Effector memory CD4-positive, alpha-beta T cell (primary cell): ENCODE data around the gene SLC25A22.

Source experiments
- DNase-seq, 3 donors: peaks; one replicate each; pipeline ENCODE4 v3.0.0-alpha.2; 2020
- H3K27ac ChIP-seq: 2 replicates; pipeline ENCODE4 v1.7.0; 2013; ENCODE audit warnings: mild to moderate bottlenecking, low read length, moderate library complexity; ENCODE audit not compliant: insufficient read depth, poor library complexity, severe bottlenecking
- H3K27me3 ChIP-seq: replicated peaks from 2 replicates; pipeline ENCODE4 v1.7.0; 2013; ENCODE audit warnings: mild to moderate bottlenecking, low read length; ENCODE audit not compliant: insufficient read depth, control insufficient read depth, poor library complexity, severe bottlenecking
- H3K36me3 ChIP-seq: 2 replicates; pipeline ENCODE4 v1.7.0; 2013; ENCODE audit warnings: mild to moderate bottlenecking, low read length, moderate library complexity; ENCODE audit not compliant: control insufficient read depth, insufficient read depth
- H3K4me1 ChIP-seq: 2 replicates; pipeline ENCODE4 v1.7.0; 2013; ENCODE audit warnings: low read length, mild to moderate bottlenecking; ENCODE audit not compliant: control insufficient read depth, insufficient read depth, poor library complexity, severe bottlenecking
- H3K4me3 ChIP-seq: 2 replicates; pipeline ENCODE4 v1.7.0; 2013; ENCODE audit warnings: low read length, low read depth, mild to moderate bottlenecking; ENCODE audit not compliant: insufficient read depth, poor library complexity, severe bottlenecking
- H3K9me3 ChIP-seq: 2 replicates; pipeline ENCODE4 v1.7.0; 2013; ENCODE audit warnings: mild to moderate bottlenecking, low read length, moderate library complexity; ENCODE audit not compliant: control insufficient read depth

The SLC25A22 gene

DNA sequence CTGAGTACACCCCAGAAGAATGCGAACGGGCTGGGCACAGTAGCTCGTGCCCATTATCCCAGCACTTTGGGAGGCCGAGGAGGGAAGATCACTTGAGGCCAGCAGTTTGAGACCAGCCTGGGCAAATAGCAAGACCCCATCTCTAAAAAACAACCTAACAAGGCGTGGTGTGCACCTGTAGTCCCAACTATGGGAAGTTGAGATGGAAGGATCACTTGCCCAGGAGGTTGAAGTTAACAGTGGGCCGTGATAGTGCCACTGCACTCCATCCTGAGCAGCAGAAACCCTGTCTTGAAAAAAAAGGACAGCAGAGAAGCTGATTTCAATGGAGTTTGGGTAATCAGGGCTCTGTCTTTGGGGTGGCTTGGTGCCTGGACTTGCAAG lies 15.0 kb upstream of the SLC25A22 start:
- H3K4me1 ChIP-seq: peaks cover 22% of the 10 kb centered on the region
- H3K27me3 ChIP-seq: no peaks in the 10 kb centered on the region
- DNase-seq: no peak
- no peak overlapping the region for H3K27ac ChIP-seq
- no peaks in the 10 kb centered on the region for H3K9me3 ChIP-seq
- H3K4me3 ChIP-seq: no peak overlapping the region
- H3K36me3 ChIP-seq: peaks cover 26% of the 10 kb centered on the region

- no peaks in the 10 kb centered on the region for H3K9me3 ChIP-seq
- no peak overlapping the region for H3K4me3 ChIP-seq
- H3K36me3 ChIP-seq: peaks cover 26% of the 10 kb centered on the region
- H3K27ac ChIP-seq: no peak overlapping the region
- no peak for DNase-seq
- H3K27me3 ChIP-seq: no peaks in the 10 kb centered on the region
- peaks cover 22% of the 10 kb centered on the region for H3K4me1 ChIP-seq
Measured at GRCh38 chr11:812390-812789, 14.3 kb upstream of the SLC25A22 start.

DNA sequence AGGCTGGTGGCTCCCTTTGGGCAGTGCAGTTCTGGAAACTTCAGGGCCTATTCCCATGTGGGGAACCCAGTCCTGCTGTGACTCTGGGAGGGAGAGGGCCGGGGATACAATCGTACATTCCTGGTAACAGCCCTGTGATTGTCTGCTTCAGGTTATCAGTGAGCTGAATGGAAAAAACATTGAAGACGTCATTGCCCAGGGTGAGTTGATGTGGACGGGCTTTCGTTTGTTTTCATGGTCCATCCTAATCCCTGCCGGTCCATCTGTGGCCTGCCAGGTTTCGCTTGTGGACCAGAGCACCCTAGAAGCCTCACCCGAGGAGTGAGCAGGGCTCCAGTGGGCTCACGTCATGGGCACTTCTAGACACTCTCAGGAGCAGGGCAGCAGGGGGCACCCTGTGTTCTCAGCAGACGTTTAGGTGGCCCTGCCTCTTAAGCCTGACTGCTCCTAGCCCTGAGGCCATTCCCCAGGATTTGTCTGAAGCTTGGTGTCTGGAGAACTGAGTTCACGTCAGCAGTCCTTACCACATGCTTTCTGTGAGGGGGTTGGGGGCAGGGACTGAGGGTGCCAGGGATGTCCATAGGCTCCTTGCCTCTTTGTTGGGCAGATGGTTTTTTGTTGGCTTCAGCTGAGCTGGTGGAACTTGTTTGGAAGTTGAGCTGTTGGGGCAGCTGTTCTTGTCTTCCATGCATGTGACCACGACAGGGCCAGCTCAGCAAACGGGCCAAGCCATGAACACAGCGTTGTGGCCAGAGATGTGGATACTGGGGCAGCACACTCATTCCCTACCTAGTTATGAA lies 13.6 kb upstream of the SLC25A22 start:
- Histone ChIP-seq H3K27ac (peak overlapping the region; percentile 24), H3K36me3 (peaks cover 26% of the 10 kb centered on the region), H3K4me1 (peaks cover 22% of the 10 kb centered on the region), H3K4me3 (no peak overlapping the region), H3K27me3 (no peaks in the 10 kb centered on the region), H3K9me3 (no peaks in the 10 kb centered on the region)
- DNase-seq: no peak

DNA sequence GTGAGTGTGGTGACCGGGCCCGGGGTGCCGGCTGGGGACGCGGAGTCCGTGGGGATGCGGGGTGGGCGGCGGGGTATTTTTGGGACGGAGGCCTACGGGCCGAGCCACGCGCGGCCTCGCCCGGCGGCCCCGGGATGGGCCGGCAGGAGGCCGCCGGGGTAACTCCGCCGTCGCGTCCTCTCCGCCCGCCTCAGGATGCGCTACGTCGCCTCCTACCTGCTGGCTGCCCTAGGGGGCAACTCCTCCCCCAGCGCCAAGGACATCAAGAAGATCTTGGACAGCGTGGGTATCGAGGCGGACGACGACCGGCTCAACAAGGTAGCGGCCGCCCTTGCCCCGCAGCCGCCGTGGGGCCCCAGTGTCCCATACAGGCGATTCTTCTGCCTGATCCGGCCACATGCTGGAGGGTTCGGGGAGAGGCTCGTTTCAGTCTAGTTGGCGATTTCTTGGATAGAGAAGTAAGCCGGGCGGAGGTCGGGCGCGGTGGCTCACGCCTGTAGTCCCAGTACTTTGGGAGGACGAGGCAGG lies 12.0 kb upstream of the SLC25A22 start:
- H3K27me3 ChIP-seq: no peaks in the 10 kb centered on the region
- peak overlapping the region; percentile 98 for H3K4me3 ChIP-seq
- peaks cover 26% of the 10 kb centered on the region for H3K36me3 ChIP-seq
- no peaks in the 10 kb centered on the region for H3K9me3 ChIP-seq
- H3K4me1 ChIP-seq: peaks cover 26% of the 10 kb centered on the region
- H3K27ac ChIP-seq: peak overlapping the region; percentile 98
- no peak for DNase-seq

- peak; percentile 93 to 97 (median 95) for DNase-seq
- Histone ChIP-seq H3K27ac (peak within 1 kb of the TSS; percentile 98), H3K27me3 (no peaks in the 10 kb centered on the region), H3K36me3 (peaks cover 26% of the 10 kb centered on the region), H3K4me1 (peaks cover 32% of the 10 kb centered on the region), H3K9me3 (no peaks in the 10 kb centered on the region), H3K4me3 (peak within 1 kb of the TSS; percentile 98)
Measured at GRCh38 chr11:809287-810039, 11.4 kb upstream of the SLC25A22 start, which contains the start of gene RPLP2. Gene RPLP2, plus strand, starts transcription at chr11:809967. Its CDS starts 268 bp downstream, at chr11:810235.

- H3K27ac ChIP-seq: peak overlapping the region; percentile 98
- H3K4me1 ChIP-seq: peaks cover 37% of the 10 kb centered on the region
- H3K27me3 ChIP-seq: no peaks in the 10 kb centered on the region
- H3K9me3 ChIP-seq: no peaks in the 10 kb centered on the region
- DNase-seq: peak in 2 of 3 donors; percentile 16 to 36
- H3K36me3 ChIP-seq: peaks cover 26% of the 10 kb centered on the region
- H3K4me3 ChIP-seq: peak overlapping the region; percentile 98
Measured at GRCh38 chr11:808427-809286, 10.6 kb upstream of the SLC25A22 start.

DNA sequence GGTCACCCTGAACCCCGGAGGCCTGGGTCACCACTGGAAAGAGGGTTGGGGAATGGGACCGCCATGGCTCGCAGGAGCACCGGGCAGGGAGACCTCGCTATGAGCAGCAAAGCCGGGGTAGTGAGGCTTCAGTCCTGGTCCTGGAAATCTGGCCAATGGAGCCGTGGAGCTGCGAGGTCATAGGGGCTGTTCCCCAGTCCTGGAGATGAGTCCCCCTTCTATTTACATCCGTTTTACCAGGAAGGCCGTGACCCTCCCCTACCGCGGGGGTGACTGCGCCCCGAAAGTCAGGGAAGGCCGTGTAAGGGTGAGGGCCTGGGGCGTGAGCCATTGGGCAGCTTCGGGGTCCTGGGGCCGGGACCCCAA lies 6.5 kb upstream of the SLC25A22 start:
- Histone ChIP-seq H3K27ac (peak overlapping the region; percentile 77), H3K27me3 (no peaks in the 10 kb centered on the region), H3K36me3 (peaks cover 13% of the 10 kb centered on the region), H3K4me1 (peaks cover 24% of the 10 kb centered on the region), H3K9me3 (no peaks in the 10 kb centered on the region), H3K4me3 (peak overlapping the region; percentile 75)
- DNase-seq: no peak

DNA sequence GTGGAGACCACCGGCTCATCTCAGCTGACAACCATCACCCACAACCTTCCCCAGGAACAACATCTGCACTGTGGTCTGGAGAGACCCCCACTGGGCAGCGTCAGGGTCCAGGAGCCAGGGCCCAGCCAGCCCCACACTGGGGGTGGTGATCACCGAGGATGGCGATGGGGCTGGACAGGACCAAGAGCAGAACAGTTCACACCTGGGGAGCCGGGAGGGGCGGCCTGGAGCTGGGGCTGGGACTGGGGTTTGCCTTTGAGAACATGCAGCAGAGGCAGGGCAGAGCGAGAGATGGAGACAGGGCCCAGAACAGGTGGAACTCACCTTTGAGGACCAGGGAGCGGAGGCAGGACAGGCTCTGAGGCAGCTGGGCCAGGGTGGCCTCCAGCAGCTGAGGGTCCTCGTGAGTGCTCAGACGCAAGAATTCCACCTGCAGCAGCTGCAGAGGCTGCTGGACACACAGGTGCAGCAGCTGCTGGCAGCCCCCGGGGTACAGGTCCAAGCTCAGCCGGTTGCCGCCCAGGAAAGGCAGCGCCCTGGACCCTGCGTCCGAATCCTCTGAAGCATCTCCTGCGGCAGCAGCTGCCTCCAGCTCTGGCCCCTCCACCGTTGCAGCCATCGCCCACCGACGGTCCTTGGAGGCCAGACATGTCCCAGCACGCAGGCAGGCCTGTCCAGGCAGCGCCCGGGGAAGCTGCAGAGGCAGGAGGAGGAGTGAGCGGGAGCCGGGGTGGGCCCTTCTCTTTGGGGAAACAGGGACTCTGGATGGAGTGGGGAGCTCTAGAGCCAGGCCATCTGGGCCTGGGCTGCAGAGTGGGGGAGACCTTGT lies 5.9 kb upstream of the SLC25A22 start:
- H3K9me3 ChIP-seq: no peaks in the 10 kb centered on the region
- peak overlapping the region; percentile 77 for H3K27ac ChIP-seq
- peaks cover 22% of the 10 kb centered on the region for H3K4me1 ChIP-seq
- DNase-seq: no peak
- H3K27me3 ChIP-seq: no peaks in the 10 kb centered on the region
- peak overlapping the region; percentile 75 for H3K4me3 ChIP-seq
- H3K36me3 ChIP-seq: peaks cover 13% of the 10 kb centered on the region

DNA sequence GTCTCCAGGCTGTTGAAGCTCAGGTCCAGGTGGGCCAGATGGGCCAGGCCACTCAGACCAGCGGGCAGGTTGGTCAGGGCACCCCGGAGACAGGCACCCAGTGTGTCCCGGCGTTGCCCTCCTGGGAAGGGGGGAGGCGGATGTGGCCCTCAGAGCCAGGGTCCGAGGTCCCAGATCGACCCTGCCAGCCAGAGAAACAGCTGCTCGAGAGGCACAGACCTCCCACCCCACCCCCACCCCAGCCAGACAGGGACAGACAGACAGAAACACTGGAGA lies 5.3 kb upstream of the SLC25A22 start:
- no peak for DNase-seq
- no peak overlapping the region for H3K27ac ChIP-seq
- H3K4me3 ChIP-seq: no peak overlapping the region

More for the DNA sequence above, 5.3 kb upstream of the SLC25A22 start:
- Histone ChIP-seq H3K27me3 (no peaks in the 10 kb centered on the region), H3K4me1 (peaks cover 16% of the 10 kb centered on the region), H3K36me3 (peaks cover 13% of the 10 kb centered on the region), H3K9me3 (no peaks in the 10 kb centered on the region)
